K562 treated with DMSO at 1 percent for 48 hours (cell line): ENCODE measurements around the gene SERAC1. TPM values are rescaled to one million over a fixed set of nuclear protein-coding genes. Genes with fewer than 3 reads are reported as not detected.

ENCODE experiments used
- total RNA-seq: library from RNA; unstranded; fragments of 300-600 nt; gene quantifications from 2 replicates; pipeline ENCODE4 v1.2.3, GENCODE V29; 2022; ENCODE audit warnings: low replicate concordance; ENCODE audit errors: extremely low read depth

The SERAC1 gene
- not detected in 2 replicates for total RNA-seq

DNA sequence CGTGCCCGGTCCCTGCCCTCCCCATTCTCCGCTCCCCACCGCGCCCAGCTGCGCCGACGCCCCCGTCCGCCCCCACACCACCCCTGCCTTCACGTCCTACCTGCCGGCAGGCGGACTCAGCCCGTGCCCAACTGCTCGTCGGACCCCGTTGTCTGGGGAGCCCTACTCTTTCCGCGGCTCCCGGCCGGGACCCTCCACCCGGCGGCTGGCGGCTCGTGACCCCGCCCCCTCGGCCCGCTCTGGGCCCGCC, at the start of gene SERAC1:
SERAC1 (minus strand) TSS at position 223 of the 250 bp plus-strand sequence. CDS start 9,899 bp downstream, outside the sequence.

Other genes with a start within 250 kb of the SERAC1 start
- gene SYNJ2, start 186.4 kb downstream of the SERAC1 start, total RNA-seq = not detected in 2 replicates
- gene GTF2H5, start 88 bp upstream of the SERAC1 start, total RNA-seq = not detected in 2 replicates
- gene TULP4, start 144.2 kb upstream of the SERAC1 start, total RNA-seq = not detected in 2 replicates